Osteoblast (primary cell): Measurements from ENCODE around the gene GPATCH3. TPM values are rescaled to one million over a fixed set of nuclear protein-coding genes. Genes with fewer than 3 reads are reported as not detected.
A peak's percentile ranks its signal among the peaks of the same experiment; 100 is the strongest.

ENCODE experiments used
- DNase-seq: peaks from one replicate; pipeline ENCODE4 v3.0.0; 2011; ENCODE audit warnings: low spot score, mixed read lengths; ENCODE audit not compliant: insufficient read length; ENCODE audit errors: missing footprints
- H2AFZ ChIP-seq: 2 replicates; pipeline ENCODE4 v1.6.0; 2011; ENCODE audit warnings: mild to moderate bottlenecking, low read length
- H3K27ac ChIP-seq: 2 replicates; pipeline ENCODE4 v1.5.1; 2011; ENCODE audit warnings: mild to moderate bottlenecking, low read depth, low read length, moderate library complexity
- H3K27me3 ChIP-seq: 2 replicates; pipeline ENCODE4 v1.6.0; 2012; ENCODE audit warnings: mild to moderate bottlenecking, control low read depth, inconsistent platforms, low read length, moderate library complexity; ENCODE audit not compliant: insufficient read depth
- H3K36me3 ChIP-seq: 2 replicates; pipeline ENCODE4 v1.5.1; 2011; ENCODE audit warnings: mild to moderate bottlenecking, low read length, control low read depth, moderate library complexity; ENCODE audit not compliant: insufficient read depth
- H3K4me1 ChIP-seq: 2 replicates; pipeline ENCODE4 v1.5.1; 2011; ENCODE audit warnings: mild to moderate bottlenecking, low read length, control low read depth, moderate library complexity; ENCODE audit not compliant: insufficient read depth
- H3K4me2 ChIP-seq: 2 replicates; pipeline ENCODE4 v1.6.0; 2011; ENCODE audit warnings: mild to moderate bottlenecking, low read length; ENCODE audit not compliant: insufficient read depth
- H3K4me3 ChIP-seq: fragments of 200-600 bp; sonication (generic); 3 replicates; pipeline ENCODE4 v1.5.1; 2012; ENCODE audit warnings: mild to moderate bottlenecking, low read length, inconsistent platforms; ENCODE audit not compliant: insufficient read depth
- H3K79me2 ChIP-seq: 2 replicates; pipeline ENCODE4 v1.6.0; 2012; ENCODE audit warnings: mild to moderate bottlenecking, low read length, control low read depth, inconsistent platforms; ENCODE audit not compliant: insufficient read depth
- H3K9me3 ChIP-seq: 2 replicates; pipeline ENCODE4 v1.5.1; 2011; ENCODE audit warnings: low read depth, low read length, control low read depth
- H4K20me1 ChIP-seq: 2 replicates; pipeline ENCODE4 v1.6.0; 2012; ENCODE audit warnings: mild to moderate bottlenecking, low read length, control low read depth; ENCODE audit not compliant: insufficient read depth
- CTCF ChIP-seq: IDR thresholded peaks from 2 replicates; pipeline ENCODE4 v1.5.1; 2011; ENCODE audit warnings: mild to moderate bottlenecking, low read depth, low read length, moderate library complexity; ENCODE audit errors: extremely low read depth
- total RNA-seq: library from RNA; depleted of rRNA; stranded (reverse); fragments of >200 nt; gene quantifications from 2 replicates; pipeline ENCODE4 v1.2.3, GENCODE V29; 2012

GPATCH3 gene
- total RNA-seq, 1 donor, result 10.9 TPM

- DNase-seq, result peak; percentile 99
- Histone ChIP-seq H4K20me1 (peaks cover 22% of the 10 kb centered on the region), H3K4me1 (peaks cover 20% of the 10 kb centered on the region), H3K27ac (peak overlapping the region; percentile 54), H3K4me3 (no peak overlapping the region), H3K9me3 (no peaks in the 10 kb centered on the region), H3K27me3 (no peaks in the 10 kb centered on the region), H3K36me3 (peaks cover 58% of the 10 kb centered on the region), H2AFZ (no peak overlapping the region), H3K79me2 (no peaks in the 10 kb centered on the region), H3K4me2 (no peak overlapping the region)
- peak; percentile 92 for TF ChIP-seq CTCF
These were observed 47.1 kb downstream of the GPATCH3 start for GRCh38 chr1:26853156-26853555.

GRCh38 chr1:26852701-26853100 lies 47.6 kb downstream of the GPATCH3 start:
- no peak overlapping the region for H3K4me2 ChIP-seq
- H4K20me1 ChIP-seq, result peaks cover 22% of the 10 kb centered on the region
- no peak overlapping the region for H3K27ac ChIP-seq
- no peak for TF ChIP-seq CTCF
- H3K36me3 ChIP-seq, result peaks cover 62% of the 10 kb centered on the region
- DNase-seq, result no peak
- peaks cover 20% of the 10 kb centered on the region for H3K4me1 ChIP-seq
- no peaks in the 10 kb centered on the region for H3K79me2 ChIP-seq
- H3K9me3 ChIP-seq, result no peaks in the 10 kb centered on the region
- H3K4me3 ChIP-seq, result no peak overlapping the region
- no peak overlapping the region for H2AFZ ChIP-seq
- no peaks in the 10 kb centered on the region for H3K27me3 ChIP-seq

- TF ChIP-seq CTCF, result peak; percentile 14
- Histone ChIP-seq H3K9me3 (no peaks in the 10 kb centered on the region), H3K27me3 (no peaks in the 10 kb centered on the region), H2AFZ (no peak overlapping the region), H3K4me2 (no peak overlapping the region), H4K20me1 (peaks cover 22% of the 10 kb centered on the region), H3K79me2 (no peaks in the 10 kb centered on the region), H3K36me3 (peaks cover 65% of the 10 kb centered on the region), H3K27ac (no peak overlapping the region), H3K4me3 (no peak overlapping the region), H3K4me1 (peaks cover 20% of the 10 kb centered on the region)
- DNase-seq, result peak; percentile 49
These were observed 49.1 kb downstream of the GPATCH3 start for GRCh38 chr1:26851106-26851684.

GRCh38 chr1:26848941-26849774 lies 51.1 kb downstream of the GPATCH3 start:
- Histone ChIP-seq H3K27ac (peak overlapping the region; percentile 96), H3K9me3 (no peaks in the 10 kb centered on the region), H3K4me2 (peak overlapping the region; percentile 37), H3K36me3 (peaks cover 59% of the 10 kb centered on the region), H4K20me1 (peaks cover 25% of the 10 kb centered on the region), H3K4me1 (peaks cover 20% of the 10 kb centered on the region), H3K4me3 (no peak overlapping the region), H2AFZ (peak overlapping the region; percentile 1), H3K79me2 (no peaks in the 10 kb centered on the region), H3K27me3 (no peaks in the 10 kb centered on the region)
- TF ChIP-seq CTCF, result no peak
- DNase-seq, result peak; percentile 98
